A549 (cell line): ENCODE measurements around the gene TTI1. TPM values are rescaled to one million over a fixed set of nuclear protein-coding genes. Genes with fewer than 3 reads are reported as not detected.

ENCODE experiments used
- ATAC-seq, 2 experiments: fragments of 200-7000 bp in 1 of 2; fragments of >200 bp in 1 of 2; cut with Nextera tagmentation in 1 of 2; cut with Tn5 transposase in 1 of 2; 3 replicates each; pipeline versions ENCODE4 v1.8.0 to v1.9.1; 2018 to 2020; ENCODE audit warnings: mild to moderate bottlenecking in 1 of 2, moderate library complexity in 1 of 2
- CTCF ChIA-PET: fragments of 300-600 bp; sonication (Branson Sonifier 250); formaldehyde crosslinking; extraction: SDS; loops from one replicate; lab custom pipeline; 2021; ENCODE audit warnings: antibody characterized with exemption, inconsistent platforms; lab: Yijun Ruan, JAX
- POLR2A ChIA-PET: fragments of 350-600 bp; formaldehyde crosslinking; extraction: SDS; loops from one replicate; lab custom pipeline; 2021; ENCODE audit warnings: antibody characterized with exemption, inconsistent platforms; lab: Yijun Ruan, JAX
- DNase-seq, 2 experiments: peaks; one replicate each; pipeline versions ENCODE4 v3.0.0 to v3.0.0-alpha.2; 2011 to 2016; ENCODE audit warnings: low read depth in 1 of 2, low spot score in 1 of 2
- FAIRE-seq: peaks from 2 replicates; lab custom pipeline; 2011; peaks lifted over from hg19 to GRCh38; lab: Jason Lieb, UNC
- H3K27ac ChIP-seq, 2 experiments: fragments of >200 bp; sonication (Bioruptor Twin); formaldehyde crosslinking; 3 replicates each; pipeline ENCODE4 v1.5.1; 2016 to 2017
- H3K4me1 ChIP-seq: fragments of >200 bp; sonication (Bioruptor Twin); formaldehyde crosslinking; 3 replicates; pipeline ENCODE4 v1.6.1; 2016
- H3K4me2 ChIP-seq: fragments of >200 bp; sonication (Bioruptor Twin); formaldehyde crosslinking; 3 replicates; pipeline ENCODE4 v1.6.1; 2016
- H3K4me3 ChIP-seq: fragments of >200 bp; sonication (Bioruptor Twin); formaldehyde crosslinking; 3 replicates; pipeline ENCODE4 v1.5.1; 2016
- H3K9me3 ChIP-seq: fragments of >200 bp; sonication (Bioruptor Twin); formaldehyde crosslinking; 3 replicates; pipeline ENCODE4 v1.6.1; 2016
- CBX2 ChIP-seq: fragments of 200-600 bp; sonication (generic); IDR thresholded peaks from 2 replicates; pipeline ENCODE4 v1.6.1; 2016; ENCODE audit warnings: low read depth, mild to moderate bottlenecking, borderline replicate concordance
- CTCF ChIP-seq: fragments of >200 bp; sonication (Bioruptor Twin); formaldehyde crosslinking; IDR thresholded peaks from 3 replicates; pipeline ENCODE4 v1.5.1; 2016
- E2F6 ChIP-seq: IDR thresholded peaks from 2 replicates; pipeline ENCODE4 v1.6.1; 2012; ENCODE audit warnings: low read depth, borderline replicate concordance
- EHF ChIP-seq: fragments of 250-450 bp; sonication (Bioruptor Pico); IDR thresholded peaks from 2 replicates; pipeline ENCODE4 v1.5.0; 2020; ENCODE audit warnings: mild to moderate bottlenecking
- EP300 ChIP-seq, 2 experiments: fragments of >200 bp; sonication (Bioruptor Twin); formaldehyde crosslinking; IDR thresholded peaks; 2 replicates in 1 of 2; 3 replicates in 1 of 2; pipeline ENCODE4 v1.6.1; 2016 to 2017
- FOXS1 ChIP-seq: fragments of 250-450 bp; sonication (Bioruptor Pico); IDR thresholded peaks from 2 replicates; pipeline ENCODE4 v1.5.0; 2020; ENCODE audit warnings: mild to moderate bottlenecking, moderate library complexity
- HDAC2 ChIP-seq: fragments of 200-600 bp; sonication (generic); IDR thresholded peaks from 2 replicates; pipeline ENCODE4 v1.6.1; 2016
- KDM1A ChIP-seq: fragments of 200-600 bp; sonication (generic); IDR thresholded peaks from 2 replicates; pipeline ENCODE4 v1.6.1; 2016; ENCODE audit warnings: low read depth, mild to moderate bottlenecking
- MAZ ChIP-seq: fragments of 150-350 bp; IDR thresholded peaks from 2 replicates; pipeline ENCODE4 v1.6.1; 2014; ENCODE audit warnings: antibody characterized with exemption, low read depth, low read length, borderline replicate concordance
- MYC ChIP-seq: IDR thresholded peaks from 2 replicates; pipeline ENCODE4 v1.6.1; 2012; ENCODE audit warnings: mild to moderate bottlenecking, inconsistent platforms, low read length, improper control_type of control experiment, borderline replicate concordance
- POLR2A ChIP-seq: IDR thresholded peaks from 2 replicates; pipeline ENCODE4 v1.6.1; 2012; ENCODE audit warnings: mild to moderate bottlenecking, low read length
- POLR2AphosphoS2 ChIP-seq: conservative IDR thresholded peaks from 2 replicates; pipeline ENCODE4 v1.6.1; 2012; ENCODE audit warnings: low read length, improper control_type of control experiment, inconsistent platforms
- RAD21 ChIP-seq, 2 experiments: fragments of >200 bp in 1 of 2; sonication (Bioruptor Twin) in 1 of 2; formaldehyde crosslinking in 1 of 2; IDR thresholded peaks in 1 of 2; conservative IDR thresholded peaks in 1 of 2; 2 replicates in 1 of 2; 3 replicates in 1 of 2; pipeline ENCODE4 v1.6.1; 2012 to 2018; ENCODE audit warnings: inconsistent platforms in 1 of 2
- RARB ChIP-seq: fragments of 250-450 bp; sonication (Bioruptor Pico); IDR thresholded peaks from 2 replicates; pipeline ENCODE4 v1.8.0; 2021; ENCODE audit warnings: mild to moderate bottlenecking, moderate library complexity
- RCOR1 ChIP-seq: fragments of 150-350 bp; IDR thresholded peaks from 2 replicates; pipeline ENCODE4 v1.6.1; 2014; ENCODE audit warnings: antibody characterized with exemption, low read length, low read depth
- SMC3 ChIP-seq: fragments of >200 bp; sonication (Bioruptor Twin); formaldehyde crosslinking; IDR thresholded peaks from 3 replicates; pipeline ENCODE4 v1.6.1; 2018; ENCODE audit warnings: inconsistent platforms
- USF2 ChIP-seq: fragments of 450-650 bp; IDR thresholded peaks from 2 replicates; pipeline ENCODE4 v1.6.1; 2014; ENCODE audit warnings: antibody characterized with exemption
- ZNF302 ChIP-seq: fragments of 250-450 bp; sonication (Bioruptor Pico); IDR thresholded peaks from 2 replicates; pipeline ENCODE4 v1.9.0; 2021; ENCODE audit warnings: inconsistent platforms, mild to moderate bottlenecking, moderate library complexity
- ZSCAN20 ChIP-seq: fragments of 250-450 bp; sonication (Bioruptor Pico); IDR thresholded peaks from 2 replicates; pipeline ENCODE4 v1.8.0; 2022; ENCODE audit warnings: mild to moderate bottlenecking, moderate library complexity
- WGBS: methylation state at CpG from one replicate; pipeline ENCODE4 v1.1.6; 2017; ENCODE audit errors: missing lambda C conversion rate; 5-methylcytosine and 5-hydroxymethylcytosine counted together
- polyA plus RNA-seq, 4 experiments: library from polyadenylated mRNA; depleted of rRNA in 3 of 4; stranded (reverse); fragments of >200 nt; fragmentation: RNase III in 1 of 4; extraction: RNeasy Plus Mini Kit Qiagen cat#74134 plus additional on column Dnase treatment in 1 of 4; gene quantifications; 2 replicates in 3 of 4; 3 replicates in 1 of 4; pipeline ENCODE4 v1.2.3, GENCODE V29; 2011 to 2017

The TTI1 gene
- polyA plus RNA-seq, 2 of the 4 experiments (the other 2 are of a cell fraction) = 20.6 to 27.9 TPM

DNA sequence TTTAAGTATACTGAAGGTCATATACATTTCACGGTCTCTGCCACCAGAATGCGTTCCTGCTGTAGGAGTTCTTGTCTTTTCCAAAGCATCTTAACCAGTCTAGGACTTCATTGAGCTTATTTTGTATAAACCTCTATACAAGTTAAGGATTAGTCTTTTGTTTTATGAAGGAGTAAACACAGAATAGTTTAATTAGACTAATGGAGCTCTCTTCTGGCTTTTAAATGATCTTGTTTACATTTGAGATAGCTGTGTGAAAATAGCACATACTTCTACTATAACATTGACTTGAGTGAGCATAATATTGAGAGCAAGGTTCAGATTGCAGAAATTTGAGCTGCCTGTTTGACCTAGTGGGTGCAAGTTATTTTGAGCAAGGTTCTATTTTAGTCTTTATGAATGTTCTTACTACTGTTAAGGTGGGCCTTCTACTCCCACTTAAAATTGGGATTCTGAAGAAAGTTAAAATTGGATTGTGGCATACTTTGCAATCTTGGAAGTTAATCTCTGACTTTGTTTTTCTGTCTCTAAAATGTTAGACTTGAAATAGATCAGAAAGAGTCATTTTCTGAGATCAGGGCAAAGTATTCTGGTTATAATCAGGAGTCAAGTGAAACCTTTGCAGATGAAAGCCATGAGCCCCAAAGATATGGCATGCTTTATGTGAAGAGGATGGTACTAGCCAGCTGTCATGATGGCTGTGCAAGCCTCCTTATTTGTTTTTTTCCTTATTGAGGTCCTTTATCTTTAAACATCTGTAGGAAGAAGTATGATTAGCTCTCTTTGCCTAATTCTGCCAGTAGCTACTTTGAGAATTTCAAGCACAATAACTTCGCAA lies 42.1 kb upstream of the TTI1 start:
- FAIRE-seq = no peak
- POLR2A ChIA-PET = no interaction called here

DNA sequence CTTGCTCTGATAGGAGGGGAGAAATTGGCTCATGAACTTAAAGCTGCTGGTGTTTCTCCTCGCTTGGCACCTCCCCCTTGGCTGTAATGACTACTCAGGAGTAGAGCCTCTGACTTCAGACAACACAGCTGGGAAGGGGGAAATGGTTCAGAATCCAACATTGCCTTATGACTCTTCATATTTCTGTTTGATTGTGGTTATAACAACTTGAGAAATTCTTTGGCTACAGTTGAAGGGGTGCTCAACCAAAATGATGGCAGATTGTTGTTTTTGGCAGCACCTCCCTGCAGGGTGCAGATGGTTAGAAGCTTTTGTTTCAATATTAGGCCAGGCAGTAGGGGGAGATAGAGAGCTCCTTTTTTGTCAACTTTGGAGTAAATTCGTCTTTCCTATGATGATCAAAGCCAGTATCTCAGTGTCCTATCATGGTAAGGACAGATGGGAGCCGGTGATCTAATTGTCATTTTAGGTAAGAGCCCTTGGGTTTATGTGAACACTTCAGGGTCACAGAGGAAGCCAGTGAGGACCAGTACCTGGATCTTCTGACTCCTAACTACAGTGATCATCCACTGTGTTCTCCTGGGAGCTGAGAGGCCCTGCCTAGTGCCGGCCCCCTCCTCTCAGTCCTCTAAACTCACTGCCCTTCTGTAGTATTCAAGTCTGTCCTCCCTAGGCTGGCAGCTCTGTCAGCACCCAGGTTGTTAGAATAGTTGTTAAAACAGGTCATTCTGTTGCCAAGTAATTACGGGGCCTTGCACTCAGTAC lies 40.2 kb upstream of the TTI1 start:
- TF ChIP-seq RARB (CRISPR knock-in tag) (no peak), EHF (CRISPR knock-in tag) (no peak), CTCF (peak; percentile 46), USF2 (no peak), CBX2 (no peak), RCOR1 (no peak), MYC (no peak), ZSCAN20 (CRISPR knock-in tag) (no peak), POLR2A (no peak), SMC3 (peak; percentile 39; the same call in 2 of the 3 replicates), MAZ (no peak), RAD21 (conservative IDR thresholded peaks at IDR 0.05 in 1 of 2, IDR thresholded peaks at IDR 0.05 in 1 of 2) (peak; percentile 25 to 40; a peak in 4 of 5 replicates)
- TF ChIP-seq, all 56 proteins: peak for 3
- Histone ChIP-seq H3K4me1 (no peaks in the 10 kb centered on the region), H3K9me3 (peaks cover 31% of the 10 kb centered on the region), H3K27ac (no peak overlapping the region), H3K4me3 (no peak overlapping the region), H3K4me2 (no peak overlapping the region)
- POLR2A ChIA-PET = no interaction called here
- ATAC-seq (peak in 1 of 2 experiments; percentile 26; a peak in 1 of 6 replicates), FAIRE-seq (no peak), DNase-seq (peak in 1 of 2 experiments; percentile 22)
- CTCF ChIA-PET = interaction anchor here (0.8 to 6.2 kb wide), 15 partner anchors 10 to 149 kb away, joined by 3 to 40 read pairs (median 4); partner anchors contain the start of gene TGM2
- 74% methylated on average over 4 of the region's 5 CpGs for WGBS

More for the DNA sequence above, 42.1 kb upstream of the TTI1 start:
- H3K4me1 ChIP-seq = no peaks in the 10 kb centered on the region
- DNase-seq = no peak
- no peak overlapping the region for H3K27ac ChIP-seq
- peaks cover 33% of the 10 kb centered on the region for H3K9me3 ChIP-seq
- TF ChIP-seq CTCF (no peak), ZNF302 (CRISPR knock-in tag) (no peak), EP300 (IDR thresholded peaks at IDR 0.05) (no peak), FOXS1 (CRISPR knock-in tag) (no peak), KDM1A (no peak), HDAC2 (no peak), E2F6 (no peak), POLR2AphosphoS2 (no peak)
- CTCF ChIA-PET = interaction anchor here (1.1 to 6.2 kb wide), 4 partner anchors 9 to 147 kb away, joined by 3 to 40 read pairs (median 12); partner anchors contain the start of gene TGM2
- no peak for ATAC-seq
- no peak overlapping the region for H3K4me2 ChIP-seq
- WGBS = 96% methylated on average over 3 of the region's 3 CpGs
- no peak overlapping the region for H3K4me3 ChIP-seq
